ENCODE data around the gene MTHFD1L. TPM values are rescaled to one million over a fixed set of nuclear protein-coding genes. Genes with fewer than 3 reads are reported as not detected.
A peak's percentile ranks its signal among the peaks of the same experiment; 100 is the strongest.
"Not testable (repeated sequence)": the region's sequence is repeated elsewhere in the genome, so short reads cannot be mapped to it uniquely, and the experiment has no call there.

MTHFD1L gene
- total and polyA plus RNA-seq, 7 experiments from 2014 or later = 5.7 to 57.8 (median 7.8) TPM

DNA sequence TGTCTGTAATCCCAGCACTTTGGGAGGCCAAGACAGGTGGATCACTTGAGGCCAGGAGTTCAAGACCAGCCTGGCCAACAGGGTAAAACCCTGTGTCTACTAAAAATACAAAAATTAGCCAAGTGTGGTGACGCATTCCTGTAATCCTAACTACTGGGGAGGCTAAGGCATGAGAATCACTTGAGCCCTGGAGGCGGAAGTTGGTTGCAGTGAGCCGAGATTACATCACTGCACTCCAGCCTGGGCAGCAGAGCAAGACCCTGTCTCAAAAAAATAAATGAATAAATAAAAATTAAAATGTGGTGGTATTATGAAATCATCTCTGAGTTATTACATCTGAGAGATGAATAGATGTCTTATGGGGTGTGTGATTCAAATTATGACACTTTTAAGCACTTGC is 247.4 kb downstream of the MTHFD1L start:
- H3K9me3 Mint-ChIP-seq; ATAC-seq; H3K36me3 ChIP-seq (ENCODE audit: control insufficient read depth in 2 of 3, insufficient read depth in 3 of 3, low read length in 3 of 3); H3K36me3 Mint-ChIP-seq; DNase-seq; H3K9me3 ChIP-seq (ENCODE audit: control insufficient read depth in 2 of 3, low read length in 3 of 3); H3K4me1 Mint-ChIP-seq; CTCF ChIA-PET; H3K4me1 ChIP-seq (ENCODE audit: control insufficient read depth in 2 of 2, insufficient read depth in 2 of 2, low read length in 2 of 2); POLR2A ChIA-PET; H3K27me3 ChIP-seq (ENCODE audit: control insufficient read depth in 2 of 2, insufficient read depth in 2 of 2, low read length in 2 of 2); H3K4me3 ChIP-seq (ENCODE audit: low read length); H3K4me3 Mint-ChIP-seq; H3K27ac ChIP-seq (ENCODE audit: low read depth, low read length); H3K27ac Mint-ChIP-seq; intact Hi-C loops (cut with micrococcal nuclease): not testable (repeated sequence)
- peaks cover 3 to 16% (median 12%) of the 10 kb centered on the region in 5 donors for H3K27me3 Mint-ChIP-seq

DNA sequence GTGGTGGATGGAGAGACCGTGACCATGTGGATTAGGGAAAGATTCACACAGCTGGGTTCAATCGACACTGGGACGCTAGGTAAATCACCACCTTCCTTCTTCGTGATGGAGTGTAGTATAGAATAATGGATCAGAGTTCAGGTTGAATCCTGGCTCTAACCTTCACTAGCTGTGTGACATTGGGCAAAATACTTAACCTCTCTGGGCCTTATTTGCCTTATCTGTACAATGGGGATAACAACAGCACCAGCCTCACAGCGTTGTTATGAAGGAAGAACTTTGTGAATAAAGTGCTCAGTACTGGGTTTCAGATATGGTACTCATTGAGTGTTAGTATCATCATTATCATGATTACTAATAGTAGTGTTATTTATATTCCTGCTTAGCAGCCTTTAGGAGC is 248.1 kb downstream of the MTHFD1L start:
- H3K27me3 ChIP-seq (ENCODE audit: control insufficient read depth in 2 of 2, insufficient read depth in 2 of 2, low read length in 2 of 2) = no peaks in the 10 kb centered on the region
- ChIA-PET POLR2A (no interaction called here), CTCF (no interaction called here)
- H3K4me3 ChIP-seq (ENCODE audit: low read length) = no peak overlapping the region
- H3K4me3 Mint-ChIP-seq = no peak overlapping the region
- peak overlapping the region in 1 of 9 donors; percentile 17 for H3K27ac Mint-ChIP-seq
- peaks cover 0 to 5% (median 0%) of the 10 kb centered on the region in 7 donors for H3K4me1 Mint-ChIP-seq
- peaks cover 3 to 12% (median 8%) of the 10 kb centered on the region in 5 donors for H3K27me3 Mint-ChIP-seq
- H3K4me1 ChIP-seq (ENCODE audit: control insufficient read depth in 2 of 2, insufficient read depth in 2 of 2, low read length in 2 of 2) = no peaks in the 10 kb centered on the region
- H3K36me3 ChIP-seq (ENCODE audit: control insufficient read depth in 2 of 3, insufficient read depth in 3 of 3, low read length in 3 of 3) = no peaks in the 10 kb centered on the region
- no peaks in the 10 kb centered on the region for H3K9me3 ChIP-seq (ENCODE audit: control insufficient read depth in 2 of 3, low read length in 3 of 3)
- peaks cover 0 to 3% (median 0%) of the 10 kb centered on the region in 11 donors for H3K9me3 Mint-ChIP-seq
- intact Hi-C loops (cut with micrococcal nuclease) = no loop called here
- H3K36me3 Mint-ChIP-seq = no peaks in the 10 kb centered on the region
- no peak overlapping the region for H3K27ac ChIP-seq (ENCODE audit: low read depth, low read length)
- DNase-seq (no peak), ATAC-seq (no peak)

- Mint-ChIP-seq H3K27me3 (peaks cover 0 to 3% (median 0%) of the 10 kb centered on the region in 5 donors), H3K36me3 (no peaks in the 10 kb centered on the region), H3K4me3 (no peak overlapping the region), H3K27ac (no peak overlapping the region), H3K4me1 (peaks cover 0 to 5% (median 0%) of the 10 kb centered on the region in 7 donors), H3K9me3 (no peaks in the 10 kb centered on the region)
- POLR2A ChIA-PET = no interaction called here
- CTCF ChIA-PET = no interaction called here
- H3K36me3 ChIP-seq (ENCODE audit: control insufficient read depth in 2 of 3, insufficient read depth in 3 of 3, low read length in 3 of 3) = no peaks in the 10 kb centered on the region
- DNase-seq (no peak), ATAC-seq (no peak)
- H3K27ac ChIP-seq (ENCODE audit: low read depth, low read length) = no peak overlapping the region
- H3K4me3 ChIP-seq (ENCODE audit: low read length) = no peak overlapping the region
- no peaks in the 10 kb centered on the region for H3K27me3 ChIP-seq (ENCODE audit: control insufficient read depth in 2 of 2, insufficient read depth in 2 of 2, low read length in 2 of 2)
- no peaks in the 10 kb centered on the region for H3K9me3 ChIP-seq (ENCODE audit: control insufficient read depth in 2 of 3, low read length in 3 of 3)
- intact Hi-C loops (cut with micrococcal nuclease) = no loop called here
- H3K4me1 ChIP-seq (ENCODE audit: control insufficient read depth in 2 of 2, insufficient read depth in 2 of 2, low read length in 2 of 2) = no peaks in the 10 kb centered on the region
Observed at GRCh38 chr6:151118461-151119123, 253.1 kb downstream of the MTHFD1L start.

DNA sequence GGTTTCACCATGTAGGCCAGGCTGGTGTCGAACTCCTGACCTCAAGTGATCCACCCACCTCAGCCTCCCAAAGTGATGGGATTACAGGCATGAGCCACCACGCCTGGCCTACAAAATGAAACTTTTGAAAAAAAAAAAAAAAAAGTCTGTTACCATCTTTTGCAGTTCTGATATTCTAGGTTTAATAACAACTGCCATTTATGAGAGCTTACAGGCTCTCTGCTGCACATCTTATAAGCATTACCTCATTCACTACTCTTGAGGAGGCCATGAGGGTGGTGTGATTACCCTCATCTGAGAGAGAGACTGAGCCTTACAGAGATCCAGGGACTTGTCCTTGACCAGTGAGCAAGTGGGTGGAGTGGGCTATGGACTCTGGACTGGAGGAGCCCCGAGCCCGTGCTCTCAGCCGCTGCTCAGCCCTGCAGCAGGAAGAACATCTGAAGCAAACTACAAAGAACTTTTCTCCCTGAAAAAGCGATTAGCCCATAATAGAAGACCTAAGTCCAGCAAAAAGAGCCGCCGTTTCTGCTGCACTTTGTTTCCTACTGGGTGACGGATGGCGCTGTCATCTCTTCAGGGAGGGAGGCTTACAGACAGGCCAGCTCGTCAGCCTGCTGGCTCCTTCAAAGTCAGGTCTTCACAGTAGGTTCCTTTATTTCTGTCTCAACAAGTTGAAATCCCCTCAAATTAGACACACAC is 254.5 kb downstream of the MTHFD1L start:
- no peak for DNase-seq
- Mint-ChIP-seq H3K36me3 (no peaks in the 10 kb centered on the region), H3K9me3 (no peaks in the 10 kb centered on the region), H3K4me1 (peaks cover 0 to 5% (median 0%) of the 10 kb centered on the region in 7 donors), H3K4me3 (no peak overlapping the region), H3K27ac (no peak overlapping the region), H3K27me3 (peaks cover 0 to 3% (median 0%) of the 10 kb centered on the region in 5 donors)
- no peak overlapping the region for H3K4me3 ChIP-seq (ENCODE audit: low read length)
- no peaks in the 10 kb centered on the region for H3K27me3 ChIP-seq (ENCODE audit: control insufficient read depth in 2 of 2, insufficient read depth in 2 of 2, low read length in 2 of 2)
- H3K27ac ChIP-seq (ENCODE audit: low read depth, low read length) = no peak overlapping the region
- intact Hi-C loops (cut with micrococcal nuclease) = no loop called here
- CTCF ChIA-PET = no interaction called here
- H3K9me3 ChIP-seq (ENCODE audit: control insufficient read depth in 2 of 3, low read length in 3 of 3) = no peaks in the 10 kb centered on the region
- POLR2A ChIA-PET = interaction anchor here (0.6 kb wide), 1 partner anchor 14 kb away, joined by 3 read pairs; no protein-coding TSS in a partner anchor
- ATAC-seq = no peak
- no peaks in the 10 kb centered on the region for H3K36me3 ChIP-seq (ENCODE audit: control insufficient read depth in 2 of 3, insufficient read depth in 3 of 3, low read length in 3 of 3)
- H3K4me1 ChIP-seq (ENCODE audit: control insufficient read depth in 2 of 2, insufficient read depth in 2 of 2, low read length in 2 of 2) = no peaks in the 10 kb centered on the region

GRCh38 chr6:151121900-151122299 is 256.4 kb downstream of the MTHFD1L start:
- DNase-seq (no peak), ATAC-seq (no peak)
- Histone ChIP-seq H3K4me3 (ENCODE audit: low read length) (no peak overlapping the region), H3K9me3 (ENCODE audit: control insufficient read depth in 2 of 3, low read length in 3 of 3) (no peaks in the 10 kb centered on the region), H3K27me3 (ENCODE audit: control insufficient read depth in 2 of 2, insufficient read depth in 2 of 2, low read length in 2 of 2) (no peaks in the 10 kb centered on the region), H3K36me3 (ENCODE audit: control insufficient read depth in 2 of 3, insufficient read depth in 3 of 3, low read length in 3 of 3) (no peaks in the 10 kb centered on the region), H3K4me1 (ENCODE audit: control insufficient read depth in 2 of 2, insufficient read depth in 2 of 2, low read length in 2 of 2) (no peaks in the 10 kb centered on the region), H3K27ac (ENCODE audit: low read depth, low read length) (no peak overlapping the region)
- POLR2A ChIA-PET = no interaction called here
- H3K4me1 Mint-ChIP-seq = peaks cover 0 to 5% (median 0%) of the 10 kb centered on the region in 7 donors
- H3K27ac Mint-ChIP-seq = no peak overlapping the region
- H3K9me3 Mint-ChIP-seq = no peaks in the 10 kb centered on the region
- intact Hi-C loops (cut with micrococcal nuclease) = no loop called here
- no peaks in the 10 kb centered on the region for H3K36me3 Mint-ChIP-seq
- CTCF ChIA-PET = interaction anchor here (0.7 kb wide), 1 partner anchor 10 kb away, joined by 3 read pairs; no protein-coding TSS in a partner anchor
- no peaks in the 10 kb centered on the region for H3K27me3 Mint-ChIP-seq
- no peak overlapping the region for H3K4me3 Mint-ChIP-seq

GRCh38 chr6:151123641-151124040 is 258.1 kb downstream of the MTHFD1L start:
- H3K27me3 Mint-ChIP-seq; intact Hi-C loops (cut with micrococcal nuclease); CTCF ChIA-PET: not testable (repeated sequence)

DNA sequence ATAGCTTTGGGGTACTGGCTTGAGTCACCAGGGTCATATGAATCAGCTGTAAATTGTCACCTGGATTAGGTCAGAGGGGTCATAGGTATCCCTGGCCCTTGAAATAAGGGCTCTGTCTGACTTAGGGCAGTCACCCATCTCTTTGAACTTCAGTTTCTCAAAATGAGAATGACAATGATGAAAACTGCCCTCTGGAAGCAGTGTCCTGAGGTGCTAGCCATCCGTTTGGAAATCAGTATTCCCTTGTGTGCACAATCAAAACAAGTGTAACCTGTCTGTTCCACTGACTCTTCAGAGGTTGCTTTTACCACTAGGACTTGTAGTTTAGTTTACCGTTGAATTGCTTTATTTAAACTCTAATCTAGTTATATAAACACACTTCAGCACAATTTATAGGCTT is 259.7 kb downstream of the MTHFD1L start:
- CTCF ChIA-PET = not testable (repeated sequence)

More at GRCh38 chr6:151123641-151124040, 258.1 kb downstream of the MTHFD1L start:
- H3K4me3 ChIP-seq (ENCODE audit: low read length); H3K36me3 Mint-ChIP-seq; ATAC-seq; H3K27me3 ChIP-seq (ENCODE audit: control insufficient read depth in 2 of 2, insufficient read depth in 2 of 2, low read length in 2 of 2); DNase-seq; H3K4me3 Mint-ChIP-seq; H3K27ac Mint-ChIP-seq; H3K36me3 ChIP-seq (ENCODE audit: control insufficient read depth in 2 of 3, insufficient read depth in 3 of 3, low read length in 3 of 3); H3K4me1 Mint-ChIP-seq; H3K9me3 ChIP-seq (ENCODE audit: control insufficient read depth in 2 of 3, low read length in 3 of 3); H3K4me1 ChIP-seq (ENCODE audit: control insufficient read depth in 2 of 2, insufficient read depth in 2 of 2, low read length in 2 of 2); H3K27ac ChIP-seq (ENCODE audit: low read depth, low read length); POLR2A ChIA-PET; H3K9me3 Mint-ChIP-seq: not testable (repeated sequence)

More for the DNA sequence above, 259.7 kb downstream of the MTHFD1L start:
- H3K27me3 ChIP-seq (ENCODE audit: control insufficient read depth in 2 of 2, insufficient read depth in 2 of 2, low read length in 2 of 2); ATAC-seq; DNase-seq; H3K27me3 Mint-ChIP-seq; H3K4me3 ChIP-seq (ENCODE audit: low read length); intact Hi-C loops (cut with micrococcal nuclease); H3K9me3 Mint-ChIP-seq; H3K36me3 ChIP-seq (ENCODE audit: control insufficient read depth in 2 of 3, insufficient read depth in 3 of 3, low read length in 3 of 3); H3K4me1 ChIP-seq (ENCODE audit: control insufficient read depth in 2 of 2, insufficient read depth in 2 of 2, low read length in 2 of 2); POLR2A ChIA-PET; H3K36me3 Mint-ChIP-seq; H3K27ac Mint-ChIP-seq; H3K9me3 ChIP-seq (ENCODE audit: control insufficient read depth in 2 of 3, low read length in 3 of 3); H3K4me1 Mint-ChIP-seq; H3K27ac ChIP-seq (ENCODE audit: low read depth, low read length); H3K4me3 Mint-ChIP-seq: not testable (repeated sequence)
